Neural progenitor cell (in vitro differentiated cells): ENCODE results near the gene ATP1A1.

ENCODE experiments used
- CTCF ChIP-seq: fragments of 200-600 bp; sonication (generic); IDR thresholded peaks from 2 replicates; pipeline ENCODE4 v1.5.1; 2017; ENCODE audit warnings: antibody characterized with exemption, mild to moderate bottlenecking
- EZH2 ChIP-seq: fragments of 200-600 bp; sonication (generic); IDR thresholded peaks from 2 replicates; pipeline ENCODE4 v1.6.1; 2017; ENCODE audit warnings: antibody characterized with exemption, mild to moderate bottlenecking, moderate library complexity
- EZH2phosphoT487 ChIP-seq: fragments of 200-600 bp; sonication (generic); IDR thresholded peaks from 2 replicates; pipeline ENCODE4 v1.6.1; 2017; ENCODE audit warnings: antibody characterized with exemption

GRCh38 chr1:116404699-116405098 lies 31.7 kb downstream of the ATP1A1 start:
- TF ChIP-seq EZH2 (no peak), CTCF (no peak), EZH2phosphoT487 (no peak)
